ENCODE data around the gene ATP11B. TPM values are rescaled to one million over a fixed set of nuclear protein-coding genes. Genes with fewer than 3 reads are reported as not detected.
A peak's percentile ranks its signal among the peaks of the same experiment; 100 is the strongest.

Gene ATP11B
- total RNA-seq, 1 experiment from 2014 or later = 48.8 TPM

DNA sequence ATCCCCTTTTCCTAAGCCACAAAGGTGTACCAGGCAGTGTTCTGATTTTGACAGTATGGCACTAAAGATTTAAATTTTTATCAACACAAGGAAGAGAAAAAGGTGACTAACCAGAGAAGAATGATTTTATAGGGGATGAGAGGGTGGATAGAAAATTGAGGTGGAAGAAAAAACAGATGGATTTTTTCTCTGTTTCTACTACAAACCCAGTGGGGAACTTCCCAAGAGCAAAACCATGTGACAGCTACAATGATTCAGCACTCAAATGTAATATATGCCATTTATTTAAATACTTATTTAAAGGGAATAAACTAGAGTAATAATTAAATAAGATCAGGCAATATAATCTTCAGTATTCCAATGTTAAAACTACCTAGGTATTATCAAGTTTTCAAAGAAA lies 176.0 kb downstream of the ATP11B start:
- Histone ChIP-seq H3K4me1 (ENCODE audit: insufficient read depth, low read length) (peaks cover 43% of the 10 kb centered on the region), H3K9ac (ENCODE audit: low read length) (peak overlapping the region; percentile 42), H4K20me1 (ENCODE audit: low read length) (no peaks in the 10 kb centered on the region), H3K27ac (ENCODE audit: low read length) (peak overlapping the region; percentile 71), H3F3A (ENCODE audit: low read length, unreplicated experiment) (no peaks in the 10 kb centered on the region), H3K4me2 (ENCODE audit: low read length) (peak overlapping the region; percentile 53), H3K79me2 (ENCODE audit: low read length) (peaks cover 93% of the 10 kb centered on the region), H3K27me3 (ENCODE audit: low read length) (no peaks in the 10 kb centered on the region), H3K36me3 (ENCODE audit: low read depth, low read length) (no peaks in the 10 kb centered on the region; the same call in 1 of the 2 replicates), H3K9me3 (ENCODE audit: low read length) (no peaks in the 10 kb centered on the region), H2AFZ (ENCODE audit: low read length) (no peak overlapping the region), H3K4me3 (ENCODE audit: low read length) (0 out of 2 replicates have a peak overlapping the region, but pooled peaks have one; percentile 10), H3K9me2 (replicated peaks; ENCODE audit: low read length) (no peaks in the 10 kb centered on the region)
- DNase-seq (peak; percentile 73), ATAC-seq (peak; percentile 75)
- intact Hi-C loops (cut with micrococcal nuclease) = loop anchor here (5.0 kb wide), 3 partner anchors 62 to 153 kb away; partner anchors contain the start of gene MCCC1
- ChIA-PET POLR2A (ENCODE audit: unreplicated experiment) (interaction anchor here (0.6 kb wide), 1 partner anchor 689 kb away, joined by 3 read pairs; no protein-coding TSS in a partner anchor), CTCF (no interaction called here)
- BruUV-seq (replicated peaks) = no TSS peak
- no peak for TF ChIP-seq EZH2phosphoT487 (IDR thresholded peaks at IDR 0.05; ENCODE audit: borderline replicate concordance, low read length)
- TF ChIP-seq, protein P1, sequence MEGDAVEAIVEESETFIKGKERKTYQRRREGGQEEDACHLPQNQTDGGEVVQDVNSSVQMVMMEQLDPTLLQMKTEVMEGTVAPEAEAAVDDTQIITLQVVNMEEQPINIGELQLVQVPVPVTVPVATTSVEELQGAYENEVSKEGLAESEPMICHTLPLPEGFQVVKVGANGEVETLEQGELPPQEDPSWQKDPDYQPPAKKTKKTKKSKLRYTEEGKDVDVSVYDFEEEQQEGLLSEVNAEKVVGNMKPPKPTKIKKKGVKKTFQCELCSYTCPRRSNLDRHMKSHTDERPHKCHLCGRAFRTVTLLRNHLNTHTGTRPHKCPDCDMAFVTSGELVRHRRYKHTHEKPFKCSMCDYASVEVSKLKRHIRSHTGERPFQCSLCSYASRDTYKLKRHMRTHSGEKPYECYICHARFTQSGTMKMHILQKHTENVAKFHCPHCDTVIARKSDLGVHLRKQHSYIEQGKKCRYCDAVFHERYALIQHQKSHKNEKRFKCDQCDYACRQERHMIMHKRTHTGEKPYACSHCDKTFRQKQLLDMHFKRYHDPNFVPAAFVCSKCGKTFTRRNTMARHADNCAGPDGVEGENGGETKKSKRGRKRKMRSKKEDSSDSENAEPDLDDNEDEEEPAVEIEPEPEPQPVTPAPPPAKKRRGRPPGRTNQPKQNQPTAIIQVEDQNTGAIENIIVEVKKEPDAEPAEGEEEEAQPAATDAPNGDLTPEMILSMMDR (conservative IDR thresholded peaks at IDR 0.05; ENCODE audit: low read depth, low read length) = no peak
- no peak for TF ChIP-seq EZH2 (IDR thresholded peaks at IDR 0.05; ENCODE audit: low read length, unreplicated experiment)

GRCh38 chr3:182969853-182970252 lies 176.5 kb downstream of the ATP11B start:
- ChIA-PET POLR2A (ENCODE audit: unreplicated experiment) (interaction anchor here (0.6 kb wide), 1 partner anchor 688 kb away, joined by 3 read pairs; no protein-coding TSS in a partner anchor), CTCF (no interaction called here)
- H3K4me3 ChIP-seq (ENCODE audit: low read length) = 0 out of 2 replicates have a peak overlapping the region, but pooled peaks have one; percentile 10
- H3K9ac ChIP-seq (ENCODE audit: low read length) = peak overlapping the region; percentile 42
- H3K9me3 ChIP-seq (ENCODE audit: low read length) = no peaks in the 10 kb centered on the region
- DNase-seq (no peak), ATAC-seq (no peak)
- no peak overlapping the region for H2AFZ ChIP-seq (ENCODE audit: low read length)
- intact Hi-C loops (cut with micrococcal nuclease) = loop anchor here (5.0 kb wide), 3 partner anchors 63 to 152 kb away; partner anchors contain the start of gene MCCC1
- H3K4me2 ChIP-seq (ENCODE audit: low read length) = peak overlapping the region; percentile 53
- no peak for TF ChIP-seq EZH2 (IDR thresholded peaks at IDR 0.05; ENCODE audit: low read length, unreplicated experiment)
- TF ChIP-seq EZH2phosphoT487 (IDR thresholded peaks at IDR 0.05; ENCODE audit: borderline replicate concordance, low read length) = no peak
- TF ChIP-seq, protein P1 (conservative IDR thresholded peaks at IDR 0.05; ENCODE audit: low read depth, low read length) = no peak
- no TSS peak for BruUV-seq (replicated peaks)
- peaks cover 95% of the 10 kb centered on the region for H3K79me2 ChIP-seq (ENCODE audit: low read length)
- H3K27me3 ChIP-seq (ENCODE audit: low read length) = no peaks in the 10 kb centered on the region
- H4K20me1 ChIP-seq (ENCODE audit: low read length) = no peaks in the 10 kb centered on the region
- peak overlapping the region; percentile 71 for H3K27ac ChIP-seq (ENCODE audit: low read length)
- H3K9me2 ChIP-seq (replicated peaks; ENCODE audit: low read length) = no peaks in the 10 kb centered on the region
- peaks cover 43% of the 10 kb centered on the region for H3K4me1 ChIP-seq (ENCODE audit: insufficient read depth, low read length)
- no peaks in the 10 kb centered on the region for H3F3A ChIP-seq (ENCODE audit: low read length, unreplicated experiment)
- no peaks in the 10 kb centered on the region for H3K36me3 ChIP-seq (ENCODE audit: low read depth, low read length)

- no peak overlapping the region for H2AFZ ChIP-seq (ENCODE audit: low read length)
- no peak overlapping the region for H3K4me3 ChIP-seq (ENCODE audit: low read length)
- H3K27me3 ChIP-seq (ENCODE audit: low read length) = no peaks in the 10 kb centered on the region
- H3K9me3 ChIP-seq (ENCODE audit: low read length) = no peaks in the 10 kb centered on the region
- H3K27ac ChIP-seq (ENCODE audit: low read length) = no peak overlapping the region
- no peak overlapping the region for H3K9ac ChIP-seq (ENCODE audit: low read length)
- CTCF ChIA-PET = no interaction called here
- intact Hi-C loops (cut with micrococcal nuclease) = no loop called here
- POLR2A ChIA-PET (ENCODE audit: unreplicated experiment) = no interaction called here
- H3K9me2 ChIP-seq (replicated peaks; ENCODE audit: low read length) = no peaks in the 10 kb centered on the region
- ATAC-seq = peak; percentile 17; the same call in 1 of the 2 replicates
- no peaks in the 10 kb centered on the region for H4K20me1 ChIP-seq (ENCODE audit: low read length)
- peak; percentile 47 for DNase-seq
- BruUV-seq (replicated peaks) = no TSS peak
- H3K36me3 ChIP-seq (ENCODE audit: low read depth, low read length) = no peaks in the 10 kb centered on the region
- peaks cover 43% of the 10 kb centered on the region for H3K4me1 ChIP-seq (ENCODE audit: insufficient read depth, low read length)
- H3K4me2 ChIP-seq (ENCODE audit: low read length) = no peak overlapping the region
- no peaks in the 10 kb centered on the region for H3F3A ChIP-seq (ENCODE audit: low read length, unreplicated experiment)
- H3K79me2 ChIP-seq (ENCODE audit: low read length) = peaks cover 95% of the 10 kb centered on the region
- no peak for TF ChIP-seq EZH2phosphoT487 (IDR thresholded peaks at IDR 0.05; ENCODE audit: borderline replicate concordance, low read length)
- no peak for TF ChIP-seq EZH2 (IDR thresholded peaks at IDR 0.05; ENCODE audit: low read length, unreplicated experiment)
- TF ChIP-seq, protein P1 (conservative IDR thresholded peaks at IDR 0.05; ENCODE audit: low read depth, low read length) = no peak
These were observed 177.6 kb downstream of the ATP11B start for GRCh38 chr3:182970811-182971418.

Measured in PC-3 (cell line).